K562 (cell line): ENCODE measurements around the gene PLIN5.

ENCODE experiments used
- CBFB ChIP-seq: sonication (generic); formaldehyde crosslinking; IDR thresholded peaks from 2 replicates; pipeline ENCODE4 v1.4.0; 2020; ENCODE audit warnings: mild to moderate bottlenecking, missing genetic modification reagents
- CHD2 ChIP-seq: IDR thresholded peaks from 2 replicates; pipeline ENCODE4 v1.6.1; 2011; ENCODE audit warnings: low read depth, low read length
- CREB1 ChIP-seq, 2 experiments: sonication (generic) in 1 of 2; formaldehyde crosslinking in 1 of 2; IDR thresholded peaks; 2 replicates each; pipeline versions ENCODE4 v1.6.1 to v1.8.0; 2012 to 2022; ENCODE audit warnings: inconsistent platforms in 1 of 2, mild to moderate bottlenecking in 1 of 2, missing genetic modification reagents in 1 of 2, moderate library complexity in 1 of 2
- EGR1 ChIP-seq: fragments of 450-650 bp; conservative IDR thresholded peaks from 2 replicates; pipeline ENCODE4 v1.6.1; 2017; ENCODE audit warnings: mild to moderate bottlenecking
- HDAC2 ChIP-seq: fragments of 450-650 bp; IDR thresholded peaks from 2 replicates; pipeline ENCODE4 v1.6.1; 2016; ENCODE audit warnings: mild to moderate bottlenecking
- KLF13 ChIP-seq: fragments of 450-650 bp; IDR thresholded peaks from 2 replicates; pipeline ENCODE4 v1.6.1; 2016; ENCODE audit warnings: missing genetic modification characterization, low read depth, mild to moderate bottlenecking, missing compliant biosample characterization, moderate library complexity, borderline replicate concordance
- POLR2A ChIP-seq: fragments of 450-650 bp; conservative IDR thresholded peaks from 2 replicates; pipeline ENCODE4 v1.6.1; 2016
- POLR2AphosphoS5 ChIP-seq: IDR thresholded peaks from 2 replicates; pipeline ENCODE4 v1.6.1; 2011; ENCODE audit warnings: mild to moderate bottlenecking, low read depth, low read length, moderate library complexity; ENCODE audit not compliant: control insufficient read depth, insufficient read depth
- RCOR1 ChIP-seq, 2 experiments: IDR thresholded peaks; 2 replicates each; pipeline ENCODE4 v1.6.1; 2012; ENCODE audit warnings: low read depth in 2 of 2, low read length in 2 of 2, borderline replicate concordance in 1 of 2, improper control_type of control experiment in 1 of 2
- SREBF1 ChIP-seq: fragments of 150-350 bp; IDR thresholded peaks from 2 replicates; pipeline ENCODE4 v1.6.1; 2014; ENCODE audit warnings: antibody characterized with exemption, low read depth, low read length, borderline replicate concordance
- ZBTB40 ChIP-seq, 2 experiments: fragments of 450-650 bp in 1 of 2; sonication (generic) in 1 of 2; formaldehyde crosslinking in 1 of 2; IDR thresholded peaks; 2 replicates each; pipeline versions ENCODE4 v1.7.1 to v1.9.0; 2016 to 2022; ENCODE audit warnings: inconsistent platforms in 1 of 2, mild to moderate bottlenecking in 1 of 2, missing genetic modification reagents in 1 of 2
- ZNF695 ChIP-seq: fragments of 450-650 bp; formaldehyde crosslinking; IDR thresholded peaks from 2 replicates; pipeline ENCODE4 v1.4.0; 2020; ENCODE audit warnings: mild to moderate bottlenecking, moderate library complexity
- TF ChIP-seq, protein P1 (sequence below), 3 experiments: IDR thresholded peaks in 2 of 3; conservative IDR thresholded peaks in 1 of 3; 2 replicates each; pipeline ENCODE4 v1.5.1; 2011 to 2012; ENCODE audit warnings: low read length in 3 of 3, mild to moderate bottlenecking in 3 of 3, control low read depth in 2 of 3, improper control_type of control experiment in 1 of 3, inconsistent platforms in 1 of 3, low read depth in 1 of 3, mixed read lengths in 1 of 3, moderate library complexity in 1 of 3; ENCODE audit not compliant: insufficient read depth in 2 of 3

- TF ChIP-seq CHD2 (no peak), ZNF695 (no peak), CBFB (no peak), RCOR1 (IDR thresholded peaks at IDR 0.05; ENCODE audit: borderline replicate concordance in 1 of 2, low read depth in 2 of 2, low read length in 2 of 2) (no peak), POLR2A (no peak), HDAC2 (no peak), KLF13 (tag) (no peak), POLR2AphosphoS5 (no peak), SREBF1 (no peak), EGR1 (no peak), CREB1 (IDR thresholded peaks at IDR 0.05) (no peak), CREB1 (CRISPR knock-in tag; IDR thresholded peaks at IDR 0.05) (no peak), ZBTB40 (IDR thresholded peaks at IDR 0.05) (no peak), ZBTB40 (CRISPR knock-in tag; IDR thresholded peaks at IDR 0.05) (no peak)
- TF ChIP-seq, protein P1, sequence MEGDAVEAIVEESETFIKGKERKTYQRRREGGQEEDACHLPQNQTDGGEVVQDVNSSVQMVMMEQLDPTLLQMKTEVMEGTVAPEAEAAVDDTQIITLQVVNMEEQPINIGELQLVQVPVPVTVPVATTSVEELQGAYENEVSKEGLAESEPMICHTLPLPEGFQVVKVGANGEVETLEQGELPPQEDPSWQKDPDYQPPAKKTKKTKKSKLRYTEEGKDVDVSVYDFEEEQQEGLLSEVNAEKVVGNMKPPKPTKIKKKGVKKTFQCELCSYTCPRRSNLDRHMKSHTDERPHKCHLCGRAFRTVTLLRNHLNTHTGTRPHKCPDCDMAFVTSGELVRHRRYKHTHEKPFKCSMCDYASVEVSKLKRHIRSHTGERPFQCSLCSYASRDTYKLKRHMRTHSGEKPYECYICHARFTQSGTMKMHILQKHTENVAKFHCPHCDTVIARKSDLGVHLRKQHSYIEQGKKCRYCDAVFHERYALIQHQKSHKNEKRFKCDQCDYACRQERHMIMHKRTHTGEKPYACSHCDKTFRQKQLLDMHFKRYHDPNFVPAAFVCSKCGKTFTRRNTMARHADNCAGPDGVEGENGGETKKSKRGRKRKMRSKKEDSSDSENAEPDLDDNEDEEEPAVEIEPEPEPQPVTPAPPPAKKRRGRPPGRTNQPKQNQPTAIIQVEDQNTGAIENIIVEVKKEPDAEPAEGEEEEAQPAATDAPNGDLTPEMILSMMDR (IDR thresholded peaks at IDR 0.05 in 2 of 3, conservative IDR thresholded peaks at IDR 0.05 in 1 of 3; ENCODE audit: insufficient read depth in 2 of 3, low read depth in 1 of 3, low read length in 3 of 3), result no peak
These were observed 27.2 kb downstream of the PLIN5 start for GRCh38 chr19:4507804-4508203.
